ENCODE measurements around the gene CPED1.

Gene CPED1

GRCh38 chr7:120988591-120989256 is at the start of gene CPED1:
Gene CPED1, plus strand, starts transcription at chr7:120988711. Its CDS starts 911 bp downstream, at chr7:120989622.
- DNase-seq: peak; percentile 76

GRCh38 chr7:120939345-120939744 is 49.2 kb upstream of the CPED1 start:
- DNase-seq: no peak

DNA sequence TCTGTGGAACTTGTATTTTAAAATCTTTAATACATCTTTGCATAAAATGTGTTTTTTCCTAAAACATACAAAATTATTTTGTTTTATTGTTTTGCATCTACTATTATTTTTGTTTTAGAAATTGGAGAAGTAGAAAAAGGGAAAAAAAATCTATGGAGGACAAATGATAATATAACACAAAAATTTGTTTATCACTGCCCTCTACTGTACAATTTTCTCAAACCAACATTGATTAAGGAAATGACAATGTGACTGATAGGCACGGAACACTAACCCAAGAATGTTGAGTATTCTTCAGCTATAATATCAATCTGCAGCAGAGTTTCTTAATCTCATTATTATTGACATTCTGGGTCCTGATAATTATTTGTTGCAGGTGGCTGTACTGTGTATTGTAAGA is 47.4 kb upstream of the CPED1 start:
- DNase-seq: no peak

DNA sequence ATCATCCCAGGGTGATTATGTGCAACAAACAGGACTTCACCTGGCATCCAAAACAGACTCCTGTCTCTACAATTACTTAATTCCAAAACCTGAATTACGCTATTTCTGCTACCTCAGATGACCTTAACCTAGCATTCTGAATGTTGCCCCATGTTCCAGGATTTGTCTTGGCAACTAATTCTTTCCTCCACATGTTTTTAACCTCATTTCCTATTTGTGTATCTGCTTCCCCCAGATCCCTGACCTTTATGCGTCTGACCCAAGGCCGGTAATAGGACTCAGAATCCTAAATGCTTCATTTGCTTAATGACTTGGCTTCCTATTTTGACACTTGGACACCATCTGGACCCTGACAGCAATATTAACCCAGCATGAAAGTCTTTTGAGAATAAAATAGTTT is 46.7 kb upstream of the CPED1 start:
- no peak for DNase-seq

DNA sequence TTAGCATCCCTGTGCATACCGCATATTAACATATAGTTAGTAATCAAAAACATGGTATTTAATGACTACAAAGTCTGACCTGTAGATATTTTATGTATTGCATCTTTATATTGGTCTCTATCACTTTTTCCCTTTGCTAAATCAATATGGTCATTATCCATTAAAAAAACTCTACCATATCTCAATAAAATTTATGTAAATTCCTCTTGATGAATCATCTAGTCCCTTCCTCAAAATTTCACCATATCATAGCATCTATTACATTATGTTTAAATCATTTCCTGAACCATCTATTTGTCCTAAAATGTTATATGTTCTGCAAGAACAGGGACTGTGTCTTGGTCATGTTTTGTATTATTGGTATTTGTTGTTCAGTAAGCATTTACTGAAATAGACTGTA is 45.6 kb upstream of the CPED1 start:
- DNase-seq: no peak

DNA sequence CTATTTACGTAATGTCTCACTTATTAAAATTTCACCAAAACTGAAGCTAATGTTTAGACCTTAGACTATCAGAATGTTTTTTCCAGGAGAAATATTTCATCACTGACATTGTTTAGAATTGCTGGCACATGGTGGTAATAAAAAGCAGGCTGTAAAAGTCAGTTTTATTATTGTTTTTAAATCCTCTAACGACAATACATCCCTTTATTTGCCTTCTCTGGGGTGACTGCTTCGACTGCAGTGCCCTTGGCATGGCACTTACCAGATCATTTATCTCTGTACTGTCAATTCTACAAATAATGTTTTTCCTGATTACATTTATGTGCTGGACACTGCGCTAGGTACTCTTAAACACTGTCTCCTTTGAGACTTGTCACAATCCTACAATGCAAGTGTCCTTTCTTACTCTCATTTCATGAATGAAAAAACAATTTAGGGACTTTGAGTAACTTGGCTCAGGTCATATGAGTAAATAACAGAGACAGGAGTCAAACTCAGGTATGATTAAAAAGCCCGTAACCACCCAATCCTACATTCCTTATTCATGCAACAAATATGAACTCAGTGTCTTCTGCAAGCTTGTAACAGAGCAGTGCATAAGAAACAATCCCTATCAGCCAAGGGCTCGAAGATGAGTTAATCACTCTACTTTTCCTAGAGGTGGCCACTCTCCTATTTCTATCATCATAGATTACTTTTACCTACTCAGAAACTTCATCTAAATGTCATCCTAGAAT is 43.5 kb upstream of the CPED1 start:
- DNase-seq: no peak

GRCh38 chr7:120947980-120948379 is 40.5 kb upstream of the CPED1 start:
- no peak for DNase-seq

GRCh38 chr7:120949393-120949911 is 39.1 kb upstream of the CPED1 start:
- no peak for DNase-seq

- DNase-seq: no peak
Measured at GRCh38 chr7:120949998-120950538, 38.4 kb upstream of the CPED1 start.

GRCh38 chr7:120950539-120951308 is 37.8 kb upstream of the CPED1 start, which contains the start of gene ING3:
Gene ING3, plus strand, starts transcription at chr7:120950777. Its CDS starts 120 bp downstream, at chr7:120950897.
- peak; percentile 98 for DNase-seq

DNA sequence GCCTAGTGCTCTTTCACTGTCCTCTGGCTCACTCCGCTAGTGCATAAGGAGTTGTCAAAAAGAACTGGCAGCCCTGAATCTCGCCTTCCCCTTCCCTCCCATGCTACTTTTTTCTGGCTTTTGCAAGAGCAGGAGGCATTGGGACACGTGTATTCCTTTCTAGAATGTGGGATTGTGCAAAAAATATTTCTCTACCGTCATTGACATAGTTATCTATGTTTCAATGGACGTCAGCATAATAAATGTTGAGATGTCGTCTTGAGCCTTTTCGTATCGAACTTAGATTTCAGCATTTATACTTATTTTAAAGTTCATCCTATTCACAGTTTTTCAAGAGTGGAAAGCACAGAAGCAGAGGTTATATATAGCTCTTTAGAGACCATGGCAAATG is 37.2 kb upstream of the CPED1 start:
- DNase-seq: no peak

GRCh38 chr7:120951826-120952225 is 36.7 kb upstream of the CPED1 start:
- no peak for DNase-seq

- DNase-seq: no peak
Measured at GRCh38 chr7:120955577-120956149, 32.8 kb upstream of the CPED1 start.

GRCh38 chr7:120959929-120960484 is 28.5 kb upstream of the CPED1 start:
- DNase-seq: no peak

GRCh38 chr7:120960714-120961113 is 27.8 kb upstream of the CPED1 start:
- no peak for DNase-seq

DNA sequence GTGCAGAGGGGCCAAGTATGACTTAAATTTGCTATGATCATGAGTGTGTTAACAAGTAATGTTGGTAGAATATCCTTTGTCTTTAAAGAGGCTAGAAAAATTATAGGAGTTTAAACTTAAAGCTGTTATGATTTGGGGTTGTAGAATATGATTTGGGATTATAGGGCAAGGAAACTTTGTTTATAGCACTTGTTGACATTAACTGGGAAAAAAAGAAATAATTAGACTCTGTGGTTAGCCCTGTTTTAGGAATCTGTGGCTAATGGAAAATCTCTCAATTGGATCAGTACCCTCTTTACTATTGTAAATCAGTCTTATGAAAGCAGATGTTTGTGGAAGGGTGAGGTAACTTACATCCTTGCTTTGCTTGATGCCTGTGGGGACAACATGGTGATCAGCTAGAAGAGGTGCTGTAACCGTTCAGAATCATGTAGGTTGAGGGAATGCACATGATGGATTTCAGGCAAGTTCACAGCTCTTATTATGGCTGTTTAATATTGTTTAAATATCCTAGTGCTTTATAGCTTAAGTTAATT is 26.8 kb upstream of the CPED1 start:
- no peak for DNase-seq

GRCh38 chr7:120964088-120964487 is 24.4 kb upstream of the CPED1 start:
- DNase-seq: no peak

- DNase-seq: no peak
Measured at GRCh38 chr7:120966961-120967360, 21.6 kb upstream of the CPED1 start.

DNA sequence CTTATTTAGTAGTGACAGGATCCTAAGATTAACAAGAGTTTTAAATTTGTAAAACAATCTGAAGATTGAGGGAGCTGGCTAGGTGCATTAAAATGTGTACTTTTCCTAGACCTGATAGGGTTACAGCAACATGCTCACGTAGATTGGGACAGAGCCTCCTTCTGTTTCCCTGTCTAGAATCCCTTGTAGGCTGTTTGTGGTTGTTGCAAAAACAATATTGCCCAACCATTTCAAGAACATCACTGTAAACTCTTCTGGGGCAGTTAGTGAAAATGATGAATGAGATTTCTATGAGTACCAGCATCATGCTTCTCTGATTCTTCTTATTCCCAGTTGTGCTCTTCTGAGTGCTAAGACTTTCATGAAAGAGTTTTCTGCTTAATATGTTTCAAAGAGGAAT is 14.7 kb upstream of the CPED1 start:
- DNase-seq: no peak

- peak; percentile 62 for DNase-seq
Measured at GRCh38 chr7:120979765-120980499, 8.6 kb upstream of the CPED1 start.

DNA sequence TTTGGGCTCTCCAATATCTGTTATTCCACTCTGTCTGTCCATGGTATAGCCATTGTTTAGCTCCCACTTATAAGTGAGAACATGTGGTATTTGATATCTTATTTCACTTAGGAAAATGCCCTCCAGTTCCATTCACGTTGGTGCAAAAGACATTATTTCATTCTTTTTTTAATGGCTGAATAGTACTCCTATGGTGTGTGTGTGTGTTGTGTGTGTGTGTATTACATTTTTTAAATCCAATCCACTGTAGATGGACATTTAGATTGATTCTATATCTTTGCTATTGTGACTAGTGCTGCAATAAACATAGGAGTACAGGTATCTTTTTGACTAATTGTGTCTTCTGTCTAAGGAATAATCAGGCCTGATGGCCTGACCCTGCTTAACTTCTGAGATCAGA is 7.4 kb upstream of the CPED1 start:
- no peak for DNase-seq
